ENCODE measurements around the gene UVRAG.

DNA sequence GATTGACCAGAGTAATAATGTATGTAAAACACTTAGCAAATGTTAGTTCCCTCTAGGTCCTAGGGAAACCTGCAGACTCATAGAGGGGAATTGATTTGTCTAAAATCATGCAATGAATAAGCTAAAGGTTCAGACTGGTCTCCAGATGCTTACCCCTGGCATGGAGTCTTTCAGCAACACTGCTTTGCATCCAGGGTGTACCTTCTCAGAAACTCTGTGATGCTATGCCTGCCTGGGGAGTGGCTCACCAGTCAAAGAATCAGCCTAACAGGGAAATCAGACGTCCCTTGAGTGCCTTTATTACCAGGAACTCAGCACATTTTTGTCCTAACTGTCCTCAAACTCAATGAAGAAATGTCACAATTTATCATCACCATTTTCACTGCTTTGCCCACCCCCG, 5.9 kb upstream of the UVRAG start:
- TF ChIP-seq POLR2A (IDR thresholded peaks at IDR 0.05; ENCODE audit: low read depth, low read length) = no peak
- TF ChIP-seq TAF1 (IDR thresholded peaks at IDR 0.05; ENCODE audit: low read depth, low read length) = no peak
- no peak for TF ChIP-seq PAX5 (IDR thresholded peaks at IDR 0.05; ENCODE audit: insufficient read depth, low read length, severe bottlenecking)
- no peak for TF ChIP-seq POLR2AphosphoS5 (IDR thresholded peaks at IDR 0.05; ENCODE audit: low read depth, low read length)

Measured in GM12891 (cell line).